Body of pancreas (tissue), 4 donors: ENCODE data around the gene CORO7.

Experiments
- CTCF ChIP-seq, 7 experiments: fragments of 450-650 bp in 4 of 7; fragments of 200-600 bp in 3 of 7; sonication (generic) in 3 of 7; IDR thresholded peaks; one replicate each; pipeline ENCODE4 v1.5.1; 2016 to 2019; ENCODE audit warnings: antibody characterized with exemption in 7 of 7
- POLR2A ChIP-seq, 3 donors: fragments of 450-650 bp; IDR thresholded peaks; one replicate each; pipeline ENCODE4 v1.6.1; 2016; ENCODE audit warnings: antibody characterized with exemption in 3 of 3, mild to moderate bottlenecking in 2 of 3

- no peak for TF ChIP-seq CTCF (IDR thresholded peaks at IDR 0.05)
- no peak for TF ChIP-seq POLR2A (IDR thresholded peaks at IDR 0.05)
These were observed 81.5 kb downstream of the CORO7 start for GRCh38 chr16:4334724-4335495.
